Measurements from ENCODE around the gene FTO.

GRCh38 chr16:54129810-54130209 lies 425.9 kb downstream of the FTO start:
- TF ChIP-seq CTCF (IDR thresholded peaks at IDR 0.05; ENCODE audit: low read length) (no peak), EZH2 (optimal IDR thresholded peaks at IDR 0.05; ENCODE audit: low read depth, low read length) (no peak), EZH2phosphoT487 (IDR thresholded peaks at IDR 0.05; ENCODE audit: low read length) (no peak)
